Epithelial cell of proximal tubule (primary cell): ENCODE results near the gene RNF10. TPM values are rescaled to one million over a fixed set of nuclear protein-coding genes. Genes with fewer than 3 reads are reported as not detected.

Experiments used
- DNase-seq: peaks from one replicate; pipeline ENCODE4 v3.0.0-alpha.2; 2011; ENCODE audit warnings: low read depth
- H3K4me3 ChIP-seq: 2 replicates; pipeline ENCODE4 v1.5.1; 2011; ENCODE audit warnings: low read depth, mild to moderate bottlenecking, low read length
- CTCF ChIP-seq: conservative IDR thresholded peaks from 2 replicates; pipeline ENCODE4 v1.5.1; 2012; ENCODE audit warnings: low read depth, mild to moderate bottlenecking, low read length
- total RNA-seq: library from RNA; depleted of rRNA; stranded (reverse); fragments of >200 nt; gene quantifications from 2 replicates; pipeline ENCODE4 v1.2.3, GENCODE V29; 2015

RNF10 gene
- total RNA-seq, 1 donor from 2014 or later = 66.9 TPM

DNA sequence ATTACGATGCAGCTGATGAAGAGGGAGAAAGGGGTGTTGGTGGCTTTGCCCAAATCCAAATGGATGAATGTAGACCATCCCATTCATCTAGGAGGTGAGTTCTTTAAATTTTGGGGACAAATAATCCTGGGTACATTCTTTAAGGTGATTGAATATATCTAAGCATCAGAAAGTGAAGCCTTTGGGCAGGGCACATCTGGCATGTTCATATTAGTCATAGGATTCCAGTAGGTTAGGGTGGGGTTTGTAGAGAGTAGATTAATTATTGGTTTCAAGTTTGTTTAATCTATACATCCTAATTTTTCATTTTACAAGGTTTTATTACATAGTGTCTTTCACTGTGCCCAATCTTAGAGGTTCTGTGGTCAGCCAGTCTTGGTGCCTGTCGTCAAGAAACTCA is 23.4 kb downstream of the RNF10 start:
- no peak for DNase-seq
- no peak for TF ChIP-seq CTCF
- H3K4me3 ChIP-seq = no peak overlapping the region

- no peak for DNase-seq
- no peak for TF ChIP-seq CTCF
Observed at GRCh38 chr12:120562906-120563305, 28.8 kb downstream of the RNF10 start.

DNA sequence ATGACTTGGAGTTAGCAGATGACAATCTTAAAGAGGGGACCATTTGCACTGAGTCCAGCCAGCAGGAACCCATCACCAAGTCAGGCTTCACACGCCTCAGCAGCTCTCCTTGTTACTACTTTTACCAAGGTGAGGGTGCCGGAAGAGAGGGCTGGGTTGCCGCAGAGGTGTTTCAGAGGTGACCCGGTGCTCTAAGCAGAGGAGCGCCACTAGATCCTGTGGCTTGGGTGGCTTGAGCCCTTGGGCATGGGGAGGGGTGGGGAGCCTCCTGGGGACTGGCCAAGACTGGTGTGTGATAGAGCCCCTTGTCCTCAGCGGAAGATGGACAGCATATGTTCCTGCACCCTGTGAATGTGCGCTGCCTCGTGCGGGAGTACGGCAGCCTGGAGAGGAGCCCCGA is 29.3 kb downstream of the RNF10 start:
- no peak for DNase-seq
- no peak overlapping the region for H3K4me3 ChIP-seq
- no peak for TF ChIP-seq CTCF

More at GRCh38 chr12:120562906-120563305, 28.8 kb downstream of the RNF10 start:
- H3K4me3 ChIP-seq = no peak overlapping the region

DNA sequence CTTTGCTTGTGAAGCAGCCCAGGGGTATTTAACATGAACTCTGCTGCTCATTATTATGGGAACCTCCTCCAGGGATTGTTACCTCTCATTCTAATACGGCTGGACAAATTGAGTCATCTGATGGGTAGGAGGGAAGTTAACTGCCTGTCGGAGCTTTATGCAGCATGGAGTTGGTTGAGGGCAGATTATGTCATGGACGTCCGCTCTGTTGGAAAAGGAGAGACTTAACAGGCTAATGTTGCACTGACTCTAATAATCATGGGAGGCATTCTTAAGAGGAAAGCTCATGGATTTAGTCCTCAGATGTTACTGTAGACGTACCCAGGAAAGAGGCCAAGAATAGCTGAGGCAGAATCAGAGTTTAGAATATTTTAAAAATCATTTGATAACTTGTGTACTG is 37.1 kb downstream of the RNF10 start:
- DNase-seq = no peak
- no peak for TF ChIP-seq CTCF
- no peak overlapping the region for H3K4me3 ChIP-seq

- no peak for DNase-seq
- H3K4me3 ChIP-seq = no peak overlapping the region
- no peak for TF ChIP-seq CTCF
Observed at GRCh38 chr12:120573560-120573959, 39.4 kb downstream of the RNF10 start.

DNA sequence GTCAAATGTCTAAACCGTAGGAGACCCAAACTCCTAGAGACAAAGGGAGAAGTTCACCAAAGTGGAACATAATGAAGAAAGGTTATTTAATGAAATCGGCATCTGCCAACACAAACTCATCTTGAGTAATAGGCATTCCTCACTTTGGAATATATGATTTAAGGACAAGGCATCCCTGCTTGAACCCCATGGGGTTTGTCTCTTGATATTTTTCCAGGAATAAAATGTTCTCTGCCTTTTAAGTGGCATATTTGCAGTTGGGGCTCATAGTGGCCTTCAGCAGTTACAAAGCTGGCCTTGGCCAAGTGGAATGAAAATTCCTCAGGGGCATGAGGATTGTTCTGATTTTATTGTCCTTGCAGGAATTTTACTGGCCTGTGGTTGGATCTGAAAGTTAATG is 40.0 kb downstream of the RNF10 start:
- no peak for TF ChIP-seq CTCF
- H3K4me3 ChIP-seq = no peak overlapping the region
- no peak for DNase-seq

- no peak for TF ChIP-seq CTCF
- H3K4me3 ChIP-seq = no peak overlapping the region
- DNase-seq = no peak
Observed at GRCh38 chr12:120579179-120579578, 45.0 kb downstream of the RNF10 start.
